Endothelial cell of umbilical vein (primary cell): ENCODE data around the gene NMNAT1. TPM values are rescaled to one million over a fixed set of nuclear protein-coding genes. Genes with fewer than 3 reads are reported as not detected.

Source experiments
- BruUV-seq: library from RNA; stranded (reverse); fragments of 400-500 nt; replicated peaks from 2 replicates; lab custom pipeline; 2021; lab: Mats Ljungman, UMichigan
- CTCF ChIA-PET: fragments of 300-600, 350-600 bp; sonication (Branson Sonifier 250); formaldehyde crosslinking; loops from one replicate; lab custom pipeline; 2021; ENCODE audit warnings: antibody characterized with exemption, inconsistent platforms; lab: Charles Lee
- POLR2A ChIA-PET: fragments of 300-600, 350-600 bp; sonication (Branson Sonifier 250); formaldehyde crosslinking; loops from one replicate; lab custom pipeline; 2021; ENCODE audit warnings: antibody characterized with exemption, inconsistent platforms; lab: Charles Lee
- DNase-seq: peaks from one replicate; pipeline ENCODE4 v3.0.0-alpha.2; 2011; ENCODE audit warnings: low read depth, low spot score
- FAIRE-seq: peaks from 2 replicates; lab custom pipeline; 2011; peaks lifted over from hg19 to GRCh38; lab: Jason Lieb, UNC
- H2AFZ ChIP-seq: 2 replicates; pipeline ENCODE4 v1.6.0; 2012; ENCODE audit warnings: low read depth, low read length, control low read depth, inconsistent platforms
- H3K27ac ChIP-seq: 2 replicates; pipeline ENCODE4 v1.5.1; 2011; ENCODE audit warnings: low read depth, mild to moderate bottlenecking, control low read depth, low read length, moderate library complexity; ENCODE audit not compliant: insufficient read depth
- H3K27me3 ChIP-seq, 2 experiments: 2 replicates each; pipeline versions ENCODE4 v1.6.0 to v1.6.1; 2011; ENCODE audit warnings: low read length in 2 of 2, mixed read lengths in 1 of 2; ENCODE audit not compliant: control insufficient read depth in 2 of 2, insufficient read depth in 2 of 2
- H3K36me3 ChIP-seq, 2 experiments: 2 replicates in 1 of 2; 3 replicates in 1 of 2; pipeline ENCODE4 v1.5.1; 2011; ENCODE audit warnings: low read length in 2 of 2, mild to moderate bottlenecking in 1 of 2, moderate library complexity in 1 of 2; ENCODE audit not compliant: control insufficient read depth in 2 of 2, insufficient read depth in 2 of 2; ENCODE audit errors: extremely low read depth in 1 of 2
- H3K4me1 ChIP-seq: 3 replicates; pipeline ENCODE4 v1.5.1; 2011; ENCODE audit warnings: mild to moderate bottlenecking, low read length; ENCODE audit not compliant: control insufficient read depth, insufficient read depth; ENCODE audit errors: extremely low read depth
- H3K4me2 ChIP-seq: 2 replicates; pipeline ENCODE4 v1.6.1; 2011; ENCODE audit warnings: low read length, control low read depth, mixed read lengths; ENCODE audit not compliant: insufficient read depth
- H3K4me3 ChIP-seq, 3 experiments: fragments of 200-600 bp in 1 of 3; sonication (generic), shearing (Covaris generic) in 1 of 3; replicated peaks in 1 of 3; 2 replicates each; pipeline ENCODE4 v1.5.1; 2011 to 2016; ENCODE audit warnings: control low read depth in 3 of 3, low read length in 3 of 3, mild to moderate bottlenecking in 2 of 3, inconsistent platforms in 1 of 3, low read depth in 1 of 3, moderate library complexity in 1 of 3; ENCODE audit not compliant: insufficient read depth in 1 of 3
- H3K79me2 ChIP-seq: 2 replicates; pipeline ENCODE4 v1.6.0; 2012; ENCODE audit warnings: low read length, inconsistent platforms; ENCODE audit not compliant: control insufficient read depth, insufficient read depth
- H3K9ac ChIP-seq: replicated peaks from 2 replicates; pipeline ENCODE3; 2011; ENCODE audit warnings: low read length, control low read depth; ENCODE audit not compliant: insufficient read depth; ENCODE audit errors: extremely low read depth
- H3K9me1 ChIP-seq: replicated peaks from 3 replicates; pipeline ENCODE4 v1.6.0; 2011; ENCODE audit warnings: mild to moderate bottlenecking, low read length; ENCODE audit not compliant: control insufficient read depth, insufficient read depth; ENCODE audit errors: extremely low read depth
- H3K9me3 ChIP-seq: replicated peaks from 2 replicates; pipeline ENCODE4 v1.5.1; 2012; ENCODE audit warnings: low read length, inconsistent platforms; ENCODE audit not compliant: control insufficient read depth, insufficient read depth
- H4K20me1 ChIP-seq: replicated peaks from 2 replicates; pipeline ENCODE3; 2011; ENCODE audit warnings: mild to moderate bottlenecking, low read length; ENCODE audit not compliant: control insufficient read depth, insufficient read depth; ENCODE audit errors: extremely low read depth
- CTCF ChIP-seq, 2 donors: IDR thresholded peaks; 1 replicate in 1 of 2; 2 replicates in 1 of 2; pipeline ENCODE4 v1.5.1; 2011; ENCODE audit warnings: low read length in 2 of 2, mild to moderate bottlenecking in 2 of 2, moderate library complexity in 2 of 2, control low read depth in 1 of 2, inconsistent platforms in 1 of 2, low read depth in 1 of 2; ENCODE audit not compliant: insufficient read depth in 1 of 2; ENCODE audit errors: extremely low read depth in 1 of 2
- EZH2 ChIP-seq: IDR thresholded peaks from 2 replicates; pipeline ENCODE4 v1.6.1; 2012; ENCODE audit warnings: borderline replicate concordance, low read depth, mild to moderate bottlenecking, moderate library complexity, low read length, inconsistent platforms; ENCODE audit not compliant: severe bottlenecking
- FOS ChIP-seq: IDR thresholded peaks from 2 replicates; pipeline ENCODE4 v1.6.1; 2011; ENCODE audit warnings: mild to moderate bottlenecking, low read length, moderate library complexity, borderline replicate concordance; ENCODE audit not compliant: insufficient read depth
- GATA2 ChIP-seq: IDR thresholded peaks from 2 replicates; pipeline ENCODE4 v1.7.0; 2011; ENCODE audit warnings: low read depth, mild to moderate bottlenecking, moderate library complexity, mixed read lengths, low read length; ENCODE audit not compliant: insufficient read length, insufficient read depth
- JUN ChIP-seq: IDR thresholded peaks from 2 replicates; pipeline ENCODE4 v1.6.1; 2011; ENCODE audit warnings: borderline replicate concordance, low read depth; ENCODE audit not compliant: insufficient read length, insufficient read depth
- MAX ChIP-seq: IDR thresholded peaks from 2 replicates; pipeline ENCODE4 v1.6.1; 2011; ENCODE audit not compliant: insufficient read depth, insufficient read length
- MYC ChIP-seq: IDR thresholded peaks from one replicate; pipeline ENCODE4 v1.6.1; 2011; ENCODE audit warnings: mild to moderate bottlenecking, low read depth, low read length
- POLR2A ChIP-seq: IDR thresholded peaks from 2 replicates; pipeline ENCODE4 v1.6.1; 2012; ENCODE audit warnings: low read depth, mild to moderate bottlenecking, control low read depth, low read length
- POLR2AphosphoS5 ChIP-seq: IDR thresholded peaks from 2 replicates; pipeline ENCODE4 v1.6.1; 2012; ENCODE audit warnings: low read depth, mild to moderate bottlenecking, control low read depth, low read length, moderate library complexity; ENCODE audit not compliant: insufficient read depth
- dilution Hi-C: fragments of 300-500 bp; cut with MboI; formaldehyde crosslinking; loops from one replicate; pipeline ENCODE4 v1.15.0; 2019; ENCODE audit warnings: low sequenced_read_pairs; ENCODE audit not compliant: extremely low pct_ligation_motif_present
- intact Hi-C: fragments of 100-400 bp; cut with micrococcal nuclease; formaldehyde crosslinking; loops from one replicate; pipeline ENCODE4 v1.10.0; 2022
- polyA plus RNA-seq, 4 experiments: library from polyadenylated mRNA; depleted of rRNA in 3 of 4; stranded (reverse) in 3 of 4; unstranded in 1 of 4; fragments of >200 nt; gene quantifications; 2 replicates each; pipeline versions ENCODE4 v1.2.1 to v1.2.3, GENCODE V29; 2011 to 2012; ENCODE audit warnings: missing spikeins in 1 of 4
- total RNA-seq: library from RNA; stranded (reverse); gene quantifications from 2 replicates; pipeline ENCODE4 v1.2.3, GENCODE V29; 2021

NMNAT1 gene
- total and polyA plus RNA-seq, 2 donors (not counting 3 experiments of a cell fraction or from before 2014, with no cell fraction given) = 4.8 to 9.8 TPM

DNA sequence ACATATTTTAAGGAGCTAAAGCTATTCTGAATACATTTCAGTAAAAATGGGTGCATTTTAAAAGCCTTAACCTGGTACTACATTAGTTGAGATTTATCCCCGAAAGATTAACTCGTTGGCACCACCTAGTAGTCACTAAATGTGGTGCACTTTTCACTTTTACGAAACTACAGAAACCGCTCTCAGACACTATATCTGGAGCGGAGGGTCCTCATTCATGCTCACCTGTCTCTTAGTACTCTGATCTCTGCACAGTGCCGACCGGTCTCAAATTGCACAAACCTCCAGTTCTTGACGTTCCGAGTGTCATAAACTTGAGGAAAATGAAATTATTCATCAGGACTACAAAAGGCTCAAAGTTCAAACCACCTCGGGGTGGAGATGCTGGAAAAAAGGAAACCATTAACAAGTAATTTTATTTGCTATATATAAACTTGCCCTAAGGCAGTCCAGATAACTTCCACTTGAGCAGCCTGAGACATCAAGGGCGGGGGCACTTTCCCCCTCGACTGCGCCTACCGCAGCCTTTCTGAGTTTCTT is 806 bp upstream of the NMNAT1 start:
- H3K4me1 ChIP-seq = peaks cover 4% of the 10 kb centered on the region
- peaks cover 8% of the 10 kb centered on the region for H3K79me2 ChIP-seq
- H3K9me1 ChIP-seq = no peaks in the 10 kb centered on the region
- intact Hi-C loops (loop anchor here (1.0 to 2.0 kb wide), 5 partner anchors 52 to 486 kb away; partner anchors contain the start of gene KIF1B), dilution Hi-C loops (no loop called here)
- TF ChIP-seq GATA2 = no peak
- peak; percentile 36 to 45 for TF ChIP-seq CTCF (IDR thresholded peaks at IDR 0.05; ENCODE audit: extremely low read depth in 1 of 2, insufficient read depth in 1 of 2, low read depth in 1 of 2, low read length in 2 of 2)
- no peaks in the 10 kb centered on the region for H3K9me3 ChIP-seq
- no peaks in the 10 kb centered on the region for H3K27me3 ChIP-seq
- H3K4me3 ChIP-seq = peak overlapping the region; percentile 79 to 99 (median 95)
- POLR2A ChIA-PET = interaction anchor here (0.5 to 1.4 kb wide), 4 partner anchors 10 to 64 kb away, joined by 3 to 7 read pairs (median 4); partner anchors contain the start of gene CTNNBIP1
- DNase-seq (peak; percentile 71), FAIRE-seq (peak; percentile 82)
- CTCF ChIA-PET = interaction anchor here (0.6 to 4.0 kb wide), 21 partner anchors 12 to 223 kb away, joined by 3 to 51 read pairs (median 3); no protein-coding TSS in a partner anchor
- H4K20me1 ChIP-seq = no peaks in the 10 kb centered on the region
- peak overlapping the region; percentile 97 for H2AFZ ChIP-seq
- peak overlapping the region; percentile 91 for H3K27ac ChIP-seq
- peak overlapping the region; percentile 99 for H3K4me2 ChIP-seq
- peak overlapping the region; percentile 99 for H3K9ac ChIP-seq
- peaks cover 0 to 2% of the 10 kb centered on the region in 2 experiments for H3K36me3 ChIP-seq
- BruUV-seq = TSS peak; percentile 82

- ChIA-PET CTCF (interaction anchor here (1.0 kb wide), 1 partner anchor 88 kb away, joined by 3 read pairs; no protein-coding TSS in a partner anchor), POLR2A (no interaction called here)
- Histone ChIP-seq H3K36me3 (no peaks in the 10 kb centered on the region), H3K9me3 (no peaks in the 10 kb centered on the region), H3K4me1 (peaks cover 4% of the 10 kb centered on the region), H4K20me1 (no peaks in the 10 kb centered on the region), H3K9ac (no peak overlapping the region), H3K4me2 (no peak overlapping the region), H2AFZ (no peak overlapping the region), H3K27me3 (no peaks in the 10 kb centered on the region), H3K79me2 (peaks cover 8% of the 10 kb centered on the region), H3K9me1 (no peaks in the 10 kb centered on the region), H3K27ac (no peak overlapping the region), H3K4me3 (no peak overlapping the region)
- no peak for FAIRE-seq
- intact Hi-C loops = no loop called here
- TF ChIP-seq CTCF (IDR thresholded peaks at IDR 0.05; ENCODE audit: extremely low read depth in 1 of 2, insufficient read depth in 1 of 2, low read depth in 1 of 2, low read length in 2 of 2) (no peak), MYC (no peak), FOS (no peak), JUN (no peak), GATA2 (no peak), POLR2A (no peak), POLR2AphosphoS5 (no peak), EZH2 (no peak), MAX (no peak)
- DNase-seq = no peak
- BruUV-seq = no TSS peak
- dilution Hi-C loops = no loop called here
Measured at GRCh38 chr1:9946315-9946714, 3.0 kb downstream of the NMNAT1 start.
